Gastroesophageal sphincter (tissue), 4 donors: ENCODE data around the gene CHRNE. TPM values are rescaled to one million over a fixed set of nuclear protein-coding genes. Genes with fewer than 3 reads are reported as not detected.
"Not testable (repeated sequence)": the region's sequence is repeated elsewhere in the genome, so short reads cannot be mapped to it uniquely, and the experiment has no call there.

Experiments
- ATAC-seq: fragments of 150-250 bp; one replicate; pipeline ENCODE4 v1.9.1; 2016; ENCODE audit warnings: mild to moderate bottlenecking, moderate library complexity
- H3K27ac ChIP-seq, 4 donors: fragments of 200-600 bp; sonication (generic) in 3 of 4; 1 replicate in 3 of 4; 2 replicates in 1 of 4; pipeline ENCODE4 v1.5.1; 2016 to 2019
- H3K27me3 ChIP-seq: fragments of 200-600 bp; sonication (generic); one replicate; pipeline ENCODE4 v1.5.1; 2019
- H3K36me3 ChIP-seq, 2 donors: fragments of 200-600 bp; sonication (generic); one replicate each; pipeline ENCODE4 v1.5.1; 2019; ENCODE audit warnings: control low read depth in 1 of 2
- H3K4me1 ChIP-seq, 3 donors: fragments of 200-600 bp; sonication (generic); 1 replicate in 2 of 3; 2 replicates in 1 of 3; pipeline ENCODE4 v1.5.1; 2016 to 2019; ENCODE audit warnings: control low read depth in 2 of 3
- H3K4me3 ChIP-seq, 2 donors: fragments of 200-600 bp; sonication (generic); one replicate each; pipeline ENCODE4 v1.5.1; 2019; ENCODE audit warnings: mild to moderate bottlenecking in 1 of 2, moderate library complexity in 1 of 2
- H3K9me3 ChIP-seq, 3 donors: fragments of 200-600 bp; sonication (generic); one replicate each; pipeline ENCODE4 v1.5.1; 2017 to 2019; ENCODE audit warnings: control low read depth in 2 of 3
- CTCF ChIP-seq, 4 experiments: fragments of 200-600 bp in 2 of 4; fragments of 450-650 bp in 2 of 4; sonication (generic) in 1 of 4; IDR thresholded peaks; one replicate each; pipeline ENCODE4 v1.5.1; 2017 to 2019; ENCODE audit warnings: antibody characterized with exemption in 4 of 4, mild to moderate bottlenecking in 2 of 4, moderate library complexity in 2 of 4
- EP300 ChIP-seq: sonication (generic); formaldehyde crosslinking; IDR thresholded peaks from one replicate; pipeline ENCODE4 v1.6.1; 2017; ENCODE audit warnings: antibody characterized with exemption, mild to moderate bottlenecking
- POLR2A ChIP-seq, 2 donors: fragments of 450-650 bp; IDR thresholded peaks; one replicate each; pipeline ENCODE4 v1.6.1; 2017; ENCODE audit warnings: antibody characterized with exemption in 2 of 2, mild to moderate bottlenecking in 2 of 2, moderate library complexity in 1 of 2
- POLR2AphosphoS5 ChIP-seq: sonication (generic); formaldehyde crosslinking; IDR thresholded peaks from one replicate; pipeline ENCODE4 v1.6.1; 2017; ENCODE audit warnings: antibody characterized with exemption
- WGBS, 2 donors: methylation state at CpG; one replicate each; pipeline ENCODE4 v1.1.5; 2018; ENCODE audit warnings: low coverage in 1 of 2; 5-methylcytosine and 5-hydroxymethylcytosine counted together
- total RNA-seq, 4 donors: library from RNA; depleted of rRNA; stranded (reverse); fragments of >200 nt; gene quantifications; one replicate each; pipeline ENCODE4 v1.1.0, GENCODE V29; 2016

The CHRNE gene
- total RNA-seq, 4 donors from 2014 or later = 0.23 to 0.67 TPM; not detected in 2

GRCh38 chr17:4932756-4933155 lies 29.9 kb upstream of the CHRNE start:
- TF ChIP-seq POLR2A (IDR thresholded peaks at IDR 0.05) = no peak
- no peak for TF ChIP-seq POLR2AphosphoS5
- no peak for TF ChIP-seq CTCF (IDR thresholded peaks at IDR 0.05)
- TF ChIP-seq EP300 = no peak

GRCh38 chr17:4931963-4932362 lies 29.1 kb upstream of the CHRNE start, which contains the start of gene GP1BA:
Gene GP1BA, plus strand, starts transcription at chr17:4932277. Its CDS starts 328 bp downstream, at chr17:4932605.
- peaks cover 0 to 16% of the 10 kb centered on the region in 2 donors for H3K36me3 ChIP-seq
- 16 to 71% methylated on average over 4 to 5 of the region's 14 CpGs for WGBS, 2 donors
- TF ChIP-seq POLR2A (IDR thresholded peaks at IDR 0.05) = no peak
- no peak for TF ChIP-seq POLR2AphosphoS5
- no peak for TF ChIP-seq CTCF (IDR thresholded peaks at IDR 0.05)
- TF ChIP-seq EP300 = no peak
- H3K4me3 ChIP-seq = no peak within 1 kb of the TSS
- no peak within 1 kb of the TSS for H3K27ac ChIP-seq
- H3K27me3 ChIP-seq = no peaks in the 10 kb centered on the region
- H3K4me1 ChIP-seq = peaks cover 0 to 13% (median 0%) of the 10 kb centered on the region in 3 donors
- H3K9me3 ChIP-seq = no peaks in the 10 kb centered on the region
- no peak for ATAC-seq

More at GRCh38 chr17:4932756-4933155, 29.9 kb upstream of the CHRNE start:
- Histone ChIP-seq H3K27me3 (no peaks in the 10 kb centered on the region), H3K27ac (no peak overlapping the region), H3K9me3 (no peaks in the 10 kb centered on the region), H3K4me3 (no peak overlapping the region), H3K4me1 (peaks cover 0 to 19% (median 0%) of the 10 kb centered on the region in 3 donors), H3K36me3 (peaks cover 0 to 24% of the 10 kb centered on the region in 2 donors)
- ATAC-seq = no peak
- 92% methylated on average over 2 of the region's 12 CpGs; no CpG with 5 or more reads in 1 of the 2 donors for WGBS, 2 donors

- ATAC-seq = no peak
Observed at GRCh38 chr17:4928881-4929280, 26.0 kb upstream of the CHRNE start.

GRCh38 chr17:4926577-4927335 lies 23.9 kb upstream of the CHRNE start:
- H3K9me3 ChIP-seq, H3K4me1 ChIP-seq, H3K36me3 ChIP-seq, H3K27me3 ChIP-seq, H3K27ac ChIP-seq, H3K4me3 ChIP-seq, ATAC-seq: not testable (repeated sequence)
- 78 to 82% methylated on average over 12 to 14 of the region's 24 CpGs for WGBS, 2 donors

More at GRCh38 chr17:4928881-4929280, 26.0 kb upstream of the CHRNE start:
- no peaks in the 10 kb centered on the region for H3K9me3 ChIP-seq
- peaks cover 0 to 5% (median 0%) of the 10 kb centered on the region in 3 donors for H3K4me1 ChIP-seq
- H3K4me3 ChIP-seq = no peak overlapping the region
- H3K27ac ChIP-seq = no peak overlapping the region
- no peaks in the 10 kb centered on the region for H3K27me3 ChIP-seq
- no peaks in the 10 kb centered on the region for H3K36me3 ChIP-seq
- WGBS, 2 donors = 98 to 99% methylated on average over 11 to 15 of the region's 18 CpGs
- TF ChIP-seq POLR2AphosphoS5 (no peak), EP300 (no peak), POLR2A (IDR thresholded peaks at IDR 0.05) (no peak), CTCF (IDR thresholded peaks at IDR 0.05) (no peak)

GRCh38 chr17:4921320-4921719 lies 18.4 kb upstream of the CHRNE start:
- no peak for TF ChIP-seq POLR2A (IDR thresholded peaks at IDR 0.05)
- no peak for TF ChIP-seq POLR2AphosphoS5
- TF ChIP-seq CTCF (IDR thresholded peaks at IDR 0.05) = no peak
- TF ChIP-seq EP300 = no peak
- Histone ChIP-seq H3K36me3 (no peaks in the 10 kb centered on the region), H3K27me3 (no peaks in the 10 kb centered on the region), H3K4me3 (no peak overlapping the region), H3K9me3 (no peaks in the 10 kb centered on the region), H3K4me1 (no peaks in the 10 kb centered on the region), H3K27ac (no peak overlapping the region)
- no peak for ATAC-seq
- 50 to 71% methylated on average over 1 of the region's 4 CpGs for WGBS, 2 donors
